ENCODE measurements around the gene GPD1.

DNA sequence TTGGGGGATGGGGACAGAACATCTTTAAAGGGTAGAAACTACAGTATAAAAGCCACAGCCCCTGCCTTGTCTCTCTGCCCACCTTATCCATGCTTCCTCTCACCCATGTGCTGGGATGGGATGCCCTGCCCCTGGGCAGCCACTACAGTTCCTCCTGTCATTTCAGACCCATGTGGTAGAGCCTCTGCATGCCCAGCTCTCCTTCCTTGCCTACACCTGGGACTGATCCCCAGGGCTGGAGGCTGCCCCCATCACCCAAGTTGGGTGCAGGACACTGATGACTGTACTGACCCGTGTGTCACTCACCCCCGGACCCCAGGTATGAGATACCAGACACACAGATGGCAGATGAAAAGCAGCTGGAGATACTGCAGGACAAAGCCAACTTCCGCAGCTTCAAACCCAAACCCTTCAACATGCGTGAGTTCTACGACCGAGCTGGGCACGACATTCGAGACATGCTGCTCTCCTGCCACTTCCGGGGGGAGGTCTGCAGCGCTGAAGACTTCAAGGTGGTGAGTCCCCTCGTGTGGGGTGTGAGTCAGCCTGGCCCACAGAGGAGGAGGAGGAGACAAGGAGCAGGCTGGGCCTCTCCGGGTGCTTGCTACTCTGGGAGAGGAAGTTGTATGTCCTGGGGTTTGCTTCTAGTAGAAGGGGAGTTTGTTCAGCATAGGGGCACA is 44.2 kb upstream of the GPD1 start:
- TF ChIP-seq, protein P1, sequence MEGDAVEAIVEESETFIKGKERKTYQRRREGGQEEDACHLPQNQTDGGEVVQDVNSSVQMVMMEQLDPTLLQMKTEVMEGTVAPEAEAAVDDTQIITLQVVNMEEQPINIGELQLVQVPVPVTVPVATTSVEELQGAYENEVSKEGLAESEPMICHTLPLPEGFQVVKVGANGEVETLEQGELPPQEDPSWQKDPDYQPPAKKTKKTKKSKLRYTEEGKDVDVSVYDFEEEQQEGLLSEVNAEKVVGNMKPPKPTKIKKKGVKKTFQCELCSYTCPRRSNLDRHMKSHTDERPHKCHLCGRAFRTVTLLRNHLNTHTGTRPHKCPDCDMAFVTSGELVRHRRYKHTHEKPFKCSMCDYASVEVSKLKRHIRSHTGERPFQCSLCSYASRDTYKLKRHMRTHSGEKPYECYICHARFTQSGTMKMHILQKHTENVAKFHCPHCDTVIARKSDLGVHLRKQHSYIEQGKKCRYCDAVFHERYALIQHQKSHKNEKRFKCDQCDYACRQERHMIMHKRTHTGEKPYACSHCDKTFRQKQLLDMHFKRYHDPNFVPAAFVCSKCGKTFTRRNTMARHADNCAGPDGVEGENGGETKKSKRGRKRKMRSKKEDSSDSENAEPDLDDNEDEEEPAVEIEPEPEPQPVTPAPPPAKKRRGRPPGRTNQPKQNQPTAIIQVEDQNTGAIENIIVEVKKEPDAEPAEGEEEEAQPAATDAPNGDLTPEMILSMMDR (IDR thresholded peaks at IDR 0.05) = no peak
- TF ChIP-seq POLR2AphosphoS5 (IDR thresholded peaks at IDR 0.05; ENCODE audit: insufficient read depth in 1 of 2, low read depth in 1 of 2) = no peak
